ENCODE measurements around the gene KATNAL2.
"Not testable (repeated sequence)": the region's sequence is repeated elsewhere in the genome, so short reads cannot be mapped to it uniquely, and the experiment has no call there.

KATNAL2 gene

GRCh38 chr18:47034591-47034990, 117.2 kb downstream of the KATNAL2 start:
- not testable (repeated sequence) for DNase-seq

DNA sequence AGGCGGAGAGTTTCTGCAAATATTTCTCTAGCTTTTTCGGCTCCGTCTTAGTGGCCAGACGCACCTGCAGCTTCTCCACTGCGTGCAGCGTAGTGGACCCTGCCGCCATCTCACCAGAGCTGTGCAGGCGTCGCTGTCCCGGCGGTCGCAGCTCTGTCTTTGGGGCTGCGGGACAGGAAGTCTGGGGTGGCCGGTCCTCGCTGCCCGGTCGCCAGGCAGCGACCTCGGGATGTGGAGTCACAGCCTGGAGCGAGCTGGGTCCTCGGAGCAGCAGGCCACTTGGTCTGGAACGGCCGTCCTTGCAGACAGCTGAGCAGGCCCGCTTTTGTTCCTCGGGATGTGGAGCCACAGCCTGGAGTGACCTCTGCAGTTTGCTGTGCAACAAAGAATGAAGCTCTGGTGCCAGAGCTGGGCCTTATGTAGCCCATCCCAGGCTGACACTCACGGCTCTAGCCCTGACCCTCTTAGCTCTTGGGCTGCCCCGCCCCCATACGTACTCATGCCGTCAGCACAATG, 117.8 kb downstream of the KATNAL2 start, which contains the start of gene ELOA2:
Gene ELOA2 (minus strand): TSS at position 466 of the 516 bp plus-strand sequence. CDS start 357 bp downstream, at position 109.
- no peak for DNase-seq

DNA sequence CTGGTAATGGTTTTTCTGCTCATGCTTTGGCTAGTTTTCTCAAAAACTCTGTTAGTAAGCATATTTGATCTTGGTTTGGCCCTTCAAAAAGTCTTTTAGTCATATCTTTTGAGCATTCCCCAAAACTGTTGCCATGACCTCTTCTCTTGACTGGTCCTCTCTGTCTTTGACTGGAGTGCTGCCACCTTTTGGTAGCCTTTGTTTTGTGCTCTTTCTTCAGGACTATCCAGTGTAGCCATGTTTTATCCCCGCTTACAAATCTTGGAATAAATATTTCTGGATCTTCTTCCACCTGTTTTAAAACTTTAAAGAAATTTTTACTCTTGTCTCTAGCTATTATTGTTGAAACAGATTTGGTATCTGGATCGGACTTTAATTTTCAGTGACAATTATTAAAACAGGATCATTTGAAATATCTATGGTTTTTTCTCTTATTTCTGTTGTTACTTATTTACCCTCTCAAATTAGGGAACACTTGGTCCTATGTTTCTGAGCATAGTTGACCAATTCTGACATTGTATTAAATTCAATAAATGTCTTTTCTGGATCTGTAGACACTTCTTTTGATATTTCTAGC, 119.0 kb downstream of the KATNAL2 start:
- DNase-seq = no peak

DNA sequence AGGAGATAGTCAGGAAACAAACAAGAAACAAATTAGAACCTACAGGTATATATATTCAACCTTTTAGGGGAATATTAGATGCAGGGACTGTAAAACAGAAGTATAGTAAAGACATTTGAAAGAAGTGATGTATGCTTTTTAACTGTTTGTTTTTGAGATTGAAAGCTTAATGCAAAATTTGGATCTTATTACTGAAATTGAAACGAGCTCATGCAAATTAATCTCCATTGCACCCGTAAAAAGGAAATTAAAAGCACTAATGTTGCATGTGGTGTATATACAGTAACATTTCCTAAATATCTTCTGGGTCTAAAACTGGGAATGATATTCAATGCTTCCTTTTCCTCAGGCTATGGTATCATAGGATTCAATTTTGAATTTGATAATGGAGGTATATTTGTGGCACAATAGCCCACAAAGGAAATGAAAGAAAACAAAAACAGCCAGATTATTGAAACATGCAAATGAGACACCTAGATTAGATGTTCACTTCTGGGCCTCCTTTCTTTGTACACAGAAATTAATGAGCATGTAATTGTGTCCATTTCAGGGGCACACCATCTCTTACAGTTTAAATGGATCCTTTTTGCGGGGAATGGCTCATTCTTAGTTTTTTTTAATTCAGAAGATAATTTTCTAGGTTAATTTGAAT, 119.7 kb downstream of the KATNAL2 start:
- no peak for DNase-seq

DNA sequence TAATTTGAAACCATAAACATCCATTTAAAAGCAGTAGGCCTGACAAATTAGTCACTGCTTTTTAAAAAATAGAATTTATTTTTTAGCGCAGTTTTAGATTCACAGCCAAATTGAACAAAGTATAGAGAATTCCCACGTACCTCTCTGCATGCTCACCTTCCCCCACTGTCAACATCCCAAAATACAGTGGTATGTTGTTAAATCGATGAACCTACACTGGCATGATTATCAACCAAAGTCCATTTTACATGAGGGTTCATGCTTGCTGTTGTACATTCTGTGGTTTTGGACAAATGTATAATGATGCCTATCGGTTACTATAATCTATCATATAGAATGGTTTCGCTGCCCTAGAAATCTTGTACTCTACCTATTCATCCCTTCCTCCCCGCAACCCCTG, 123.6 kb downstream of the KATNAL2 start:
- no peak for DNase-seq

- no peak for DNase-seq
Observed at GRCh38 chr18:47050468-47050867, 133.1 kb downstream of the KATNAL2 start.

GRCh38 chr18:47054369-47054768, 137.0 kb downstream of the KATNAL2 start:
- no peak for DNase-seq

DNA sequence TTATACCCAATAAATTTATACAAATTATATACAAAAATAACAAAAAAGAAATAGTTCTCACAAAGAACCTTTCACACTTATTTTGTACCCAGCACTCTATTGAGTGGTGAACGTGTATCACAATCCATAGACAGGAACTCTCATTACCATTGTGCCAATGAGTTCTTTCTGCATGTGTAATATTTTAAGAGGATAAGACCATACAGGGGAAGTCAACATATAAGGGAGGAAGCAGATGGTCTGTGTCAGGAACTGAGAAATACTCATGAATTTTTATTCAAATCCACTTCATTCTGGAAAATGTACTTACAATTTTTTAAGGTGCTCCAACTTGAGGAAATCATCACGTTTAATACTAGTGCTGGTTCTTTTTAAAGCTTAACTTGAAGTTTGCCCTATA, 145.1 kb downstream of the KATNAL2 start:
- DNase-seq = no peak

DNA sequence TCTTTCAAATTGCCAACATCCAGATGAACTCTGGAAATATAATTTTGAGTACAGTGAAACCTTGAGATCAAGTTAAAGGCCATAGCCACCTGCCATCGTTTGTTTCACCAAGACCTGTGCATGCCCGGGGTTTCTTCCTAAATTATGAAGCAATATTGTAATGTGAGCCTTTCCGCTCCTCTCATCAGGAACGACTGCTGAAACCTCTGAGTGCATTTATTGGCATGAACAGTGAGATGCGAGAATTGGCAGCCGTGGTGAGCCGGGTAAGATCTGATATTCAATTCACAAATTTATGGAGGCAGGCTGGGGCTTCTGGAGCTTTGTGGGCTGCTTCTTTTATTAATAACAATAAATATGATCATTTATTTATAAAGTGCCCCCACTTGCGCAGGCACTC, 145.7 kb downstream of the KATNAL2 start:
- DNase-seq = no peak

GRCh38 chr18:47067648-47068047, 150.2 kb downstream of the KATNAL2 start:
- no peak for DNase-seq

GRCh38 chr18:47075098-47075883, 157.9 kb downstream of the KATNAL2 start:
- DNase-seq = no peak

- DNase-seq = no peak
Observed at GRCh38 chr18:47077111-47077510, 159.7 kb downstream of the KATNAL2 start.

GRCh38 chr18:47080872-47081271, 163.5 kb downstream of the KATNAL2 start:
- no peak for DNase-seq

DNA sequence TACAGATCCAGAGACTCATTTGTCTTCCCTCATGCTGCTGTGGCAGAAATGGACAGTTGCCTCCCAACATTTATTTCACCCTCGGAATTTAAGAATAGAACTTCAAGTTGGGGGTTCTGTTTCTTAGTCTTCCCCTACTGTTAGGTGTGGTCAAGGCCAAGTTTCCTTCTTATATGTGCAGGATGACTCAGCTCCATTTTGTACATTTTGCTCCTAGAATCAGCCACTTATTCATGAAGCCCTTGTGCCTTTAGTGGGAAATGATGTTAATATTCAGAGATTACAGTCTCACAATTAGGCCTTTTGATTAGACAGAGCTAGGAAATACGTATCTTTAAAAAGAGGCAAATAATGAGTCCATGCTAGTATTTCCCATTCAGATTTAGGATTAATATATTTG, 164.2 kb downstream of the KATNAL2 start:
- no peak for DNase-seq

DNA sequence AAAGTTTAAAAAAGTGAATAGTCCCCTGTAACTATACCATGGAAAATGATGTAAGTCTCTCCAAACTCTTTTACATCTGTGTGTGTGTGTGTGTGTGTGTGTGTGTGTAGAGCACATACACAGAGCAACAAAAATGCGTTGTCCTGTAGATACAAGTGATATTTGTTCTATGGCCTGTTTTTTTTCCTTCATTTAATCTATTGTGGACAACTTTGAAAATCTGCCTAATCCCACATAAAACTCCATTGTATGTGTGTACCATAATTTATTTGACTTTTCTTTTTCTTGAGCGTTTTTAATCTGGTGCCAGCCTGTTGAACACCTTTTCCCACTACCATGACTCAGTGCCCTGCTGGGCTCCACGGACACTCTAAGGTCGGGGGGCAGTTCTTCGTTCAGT, 170.3 kb downstream of the KATNAL2 start:
- DNase-seq = no peak

DNA sequence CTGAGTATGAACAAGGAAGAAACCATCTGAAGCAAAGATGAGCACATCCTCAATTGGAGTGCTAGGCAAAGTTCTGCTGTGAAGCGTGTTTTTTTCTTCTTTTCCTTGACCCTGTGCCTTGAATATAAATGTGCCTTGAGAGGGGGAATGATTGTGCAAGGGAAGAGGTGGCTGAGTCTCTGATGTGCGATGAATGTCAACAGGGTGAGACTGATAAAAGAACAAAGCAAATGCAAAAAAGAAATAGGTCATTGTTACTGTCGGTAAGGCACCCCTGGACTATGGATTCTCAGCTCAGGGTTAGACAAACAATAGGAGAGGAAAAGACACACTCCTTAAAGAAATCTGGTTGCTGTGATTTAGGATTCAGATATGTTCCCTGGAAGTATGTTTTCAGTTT, 178.4 kb downstream of the KATNAL2 start:
- DNase-seq = no peak

DNA sequence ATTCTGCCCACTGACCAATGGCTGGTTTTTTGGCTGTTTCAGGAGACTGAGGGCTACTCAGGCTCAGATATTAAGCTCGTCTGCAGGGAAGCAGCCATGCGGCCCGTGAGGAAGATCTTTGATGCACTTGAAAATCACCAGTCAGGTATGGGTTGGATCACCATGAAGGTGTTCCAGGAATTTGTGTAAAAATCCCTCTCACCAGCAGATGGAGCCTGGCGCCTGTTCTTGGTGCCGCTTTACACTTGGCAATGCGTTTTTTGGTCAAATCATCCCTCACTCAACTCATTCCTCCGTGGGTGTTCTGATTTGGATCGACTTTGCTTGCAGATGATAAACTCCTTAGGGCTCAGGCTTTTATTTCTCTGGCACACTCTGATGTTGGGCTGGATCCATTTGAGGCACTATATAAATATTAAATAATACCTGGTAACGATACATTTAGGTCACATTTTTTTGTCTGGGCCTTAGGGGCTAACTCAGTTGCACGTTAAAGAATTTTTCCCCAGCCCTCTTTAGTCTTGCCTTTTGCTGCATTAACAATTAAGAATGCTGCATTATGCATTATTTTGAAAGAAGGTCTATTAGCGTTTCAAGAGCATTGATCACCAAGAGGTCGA, 182.9 kb downstream of the KATNAL2 start:
- DNase-seq = peak; percentile 18

DNA sequence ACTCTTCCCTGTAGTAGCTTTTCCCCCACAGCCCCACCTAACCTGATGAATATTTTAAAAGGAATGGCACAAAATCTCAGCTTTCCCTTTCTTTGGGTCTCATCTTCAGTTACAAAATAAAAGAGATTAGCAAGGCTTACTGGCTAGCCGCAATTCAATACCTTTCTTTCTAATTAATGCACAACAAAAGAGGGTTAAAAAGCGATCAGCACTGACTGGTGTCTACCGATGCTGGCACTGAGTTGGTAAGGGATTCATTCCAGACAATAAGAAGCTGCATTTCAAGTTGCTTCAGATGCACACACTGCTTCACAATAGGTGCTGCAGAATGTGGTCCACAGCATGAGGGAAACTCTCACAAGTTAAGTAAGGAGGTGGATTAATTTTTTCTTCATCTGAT, 191.0 kb downstream of the KATNAL2 start:
- no peak for DNase-seq

DNA sequence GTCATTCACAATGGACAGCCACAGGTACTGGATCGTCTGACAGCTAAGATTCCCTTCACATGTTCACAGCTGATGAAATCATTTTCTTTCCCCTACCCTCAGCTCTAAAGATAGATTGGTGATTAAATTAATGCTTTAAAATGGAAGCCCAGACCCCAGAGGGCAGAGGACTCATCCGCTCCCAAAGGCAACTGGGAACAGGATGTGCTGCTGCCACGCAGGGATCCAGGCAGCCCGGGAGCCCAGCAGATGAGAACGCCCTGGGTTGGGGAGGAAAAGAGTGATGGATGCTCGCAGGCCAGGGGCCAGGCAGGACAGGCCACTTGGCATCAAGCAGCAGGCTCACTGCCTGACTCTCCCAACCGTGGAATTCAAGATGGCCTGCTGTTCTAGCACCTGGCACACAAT, 191.6 kb downstream of the KATNAL2 start:
- no peak for DNase-seq

- no peak for DNase-seq
Observed at GRCh38 chr18:47109720-47110119, 192.3 kb downstream of the KATNAL2 start.

- DNase-seq = no peak
Observed at GRCh38 chr18:47110492-47111274, 193.3 kb downstream of the KATNAL2 start.
